ENCODE measurements around the gene NSUN7.

- no peak for TF ChIP-seq GATA3 (IDR thresholded peaks at IDR 0.05; ENCODE audit: low read depth, low read length)
- no peak for TF ChIP-seq GATA2 (IDR thresholded peaks at IDR 0.05; ENCODE audit: low read depth, low read length)
Observed at GRCh38 chr4:40837094-40837870, 87.5 kb downstream of the NSUN7 start.
